Right lobe of liver (tissue), 4 donors: ENCODE measurements around the gene OR4K2.

ENCODE experiments used
- POLR2A ChIP-seq: fragments of 450-650 bp; IDR thresholded peaks from one replicate; pipeline ENCODE4 v1.6.1; 2017; ENCODE audit warnings: antibody characterized with exemption, mild to moderate bottlenecking
- TF ChIP-seq, protein P1 (sequence below), 4 donors: fragments of 200-600 bp in 3 of 4; fragments of 450-650 bp in 1 of 4; IDR thresholded peaks; one replicate each; pipeline versions ENCODE4 v1.5.1 to v1.8.0; 2016 to 2022; ENCODE audit warnings: antibody characterized with exemption in 4 of 4, mild to moderate bottlenecking in 2 of 4
- donor health status: DM: no; HTN: no; CAD: no.
- donor health status: DM: no; HTN: no; CAD: no.
- donor health status: DM: no; HTN: yes; CAD: no.

- TF ChIP-seq, protein P1, sequence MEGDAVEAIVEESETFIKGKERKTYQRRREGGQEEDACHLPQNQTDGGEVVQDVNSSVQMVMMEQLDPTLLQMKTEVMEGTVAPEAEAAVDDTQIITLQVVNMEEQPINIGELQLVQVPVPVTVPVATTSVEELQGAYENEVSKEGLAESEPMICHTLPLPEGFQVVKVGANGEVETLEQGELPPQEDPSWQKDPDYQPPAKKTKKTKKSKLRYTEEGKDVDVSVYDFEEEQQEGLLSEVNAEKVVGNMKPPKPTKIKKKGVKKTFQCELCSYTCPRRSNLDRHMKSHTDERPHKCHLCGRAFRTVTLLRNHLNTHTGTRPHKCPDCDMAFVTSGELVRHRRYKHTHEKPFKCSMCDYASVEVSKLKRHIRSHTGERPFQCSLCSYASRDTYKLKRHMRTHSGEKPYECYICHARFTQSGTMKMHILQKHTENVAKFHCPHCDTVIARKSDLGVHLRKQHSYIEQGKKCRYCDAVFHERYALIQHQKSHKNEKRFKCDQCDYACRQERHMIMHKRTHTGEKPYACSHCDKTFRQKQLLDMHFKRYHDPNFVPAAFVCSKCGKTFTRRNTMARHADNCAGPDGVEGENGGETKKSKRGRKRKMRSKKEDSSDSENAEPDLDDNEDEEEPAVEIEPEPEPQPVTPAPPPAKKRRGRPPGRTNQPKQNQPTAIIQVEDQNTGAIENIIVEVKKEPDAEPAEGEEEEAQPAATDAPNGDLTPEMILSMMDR (IDR thresholded peaks at IDR 0.05): peak; percentile 29 to 75 (median 62)
- no peak for TF ChIP-seq POLR2A
These were observed 3.2 kb downstream of the OR4K2 start for GRCh38 chr14:19878029-19878642.
